SK-N-SH treated with all-trans-retinoic acid at 6 μM for 48 hours (cell line): ENCODE data around the gene MATCAP1.

Source experiments
- CSDC2 ChIP-seq: fragments of 250-450 bp; sonication (Bioruptor Pico); IDR thresholded peaks from 2 replicates; pipeline ENCODE4 v1.5.0; 2020; ENCODE audit warnings: mild to moderate bottlenecking, moderate library complexity
- ISL1 ChIP-seq: fragments of 250-450 bp; sonication (Bioruptor Pico); IDR thresholded peaks from 2 replicates; pipeline ENCODE4 v2.1.2; 2022; ENCODE audit warnings: mild to moderate bottlenecking, moderate library complexity
- RARB ChIP-seq: fragments of 250-450 bp; sonication (Bioruptor Pico); IDR thresholded peaks from 2 replicates; pipeline ENCODE4 v1.8.0; 2021; ENCODE audit warnings: mild to moderate bottlenecking, moderate library complexity
- ZFP3 ChIP-seq: fragments of 250-450 bp; sonication (Bioruptor Pico); IDR thresholded peaks from 2 replicates; pipeline ENCODE4 v1.5.0; 2020; ENCODE audit warnings: mild to moderate bottlenecking, moderate library complexity
- ZFP30 ChIP-seq: fragments of 450-650 bp; formaldehyde crosslinking; IDR thresholded peaks from 2 replicates; pipeline ENCODE4 v1.5.0; 2022; ENCODE audit warnings: mild to moderate bottlenecking, moderate library complexity
- ZNF70 ChIP-seq: fragments of 450-650 bp; formaldehyde crosslinking; IDR thresholded peaks from 2 replicates; pipeline ENCODE4 v1.5.0; 2020; ENCODE audit warnings: mild to moderate bottlenecking, moderate library complexity
- TF ChIP-seq, protein P1 (sequence below): fragments of 250-450 bp; sonication (Bioruptor Pico); IDR thresholded peaks from 2 replicates; pipeline ENCODE4 v1.8.0; 2020; ENCODE audit warnings: mild to moderate bottlenecking, moderate library complexity, borderline replicate concordance
- TF ChIP-seq, protein P2 (sequence below): fragments of 250-450 bp; sonication (Bioruptor Pico); IDR thresholded peaks from 2 replicates; pipeline ENCODE4 v1.5.1; 2020; ENCODE audit warnings: low read depth, mild to moderate bottlenecking, moderate library complexity

DNA sequence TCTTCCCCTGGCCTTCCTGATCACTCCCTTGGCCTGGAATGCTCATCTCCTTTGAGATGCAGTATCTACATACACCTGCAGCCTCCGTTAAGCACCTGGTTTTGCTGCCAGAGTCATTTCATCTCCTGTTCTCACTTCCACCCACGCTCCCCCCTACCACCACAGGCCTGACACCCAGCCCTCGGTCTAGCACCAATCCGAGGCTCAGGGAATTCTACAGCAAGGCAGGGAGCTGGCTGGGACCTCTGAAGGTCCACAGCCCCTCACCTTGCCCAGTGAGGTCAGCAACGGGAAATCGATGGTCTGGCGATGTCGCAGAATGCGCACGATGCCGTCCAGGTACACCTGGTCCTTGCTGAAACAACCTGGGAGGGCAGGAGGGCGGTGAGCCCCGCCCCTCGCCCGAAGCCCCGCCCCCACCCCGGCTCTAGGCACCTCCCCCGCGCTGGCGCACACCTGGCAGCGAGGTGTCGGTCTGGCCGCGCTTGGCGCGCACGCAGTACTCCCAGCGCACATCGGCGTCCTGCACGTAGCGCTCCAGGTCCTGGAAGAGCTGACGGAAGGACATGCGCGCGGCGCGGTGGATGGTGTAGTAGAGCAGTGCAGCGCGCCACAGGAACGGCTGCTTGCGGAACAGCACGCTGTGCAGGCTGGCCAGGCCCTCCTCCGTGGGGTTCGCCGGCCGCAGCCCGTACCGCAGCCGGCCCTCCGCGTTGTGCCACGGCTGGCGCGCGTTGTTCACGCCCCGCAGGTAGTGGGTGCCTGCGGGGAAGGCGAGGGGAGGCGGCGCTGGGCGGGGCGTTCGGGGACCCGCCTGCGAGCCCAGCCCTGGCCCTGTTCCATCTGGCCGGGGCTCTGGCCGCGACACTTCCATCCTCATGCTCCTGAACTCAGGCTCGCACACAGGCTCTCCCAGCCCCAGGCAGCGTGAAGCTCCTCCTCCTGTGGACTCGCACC, 5.7 kb downstream of the MATCAP1 start:
- TF ChIP-seq, protein P1, sequence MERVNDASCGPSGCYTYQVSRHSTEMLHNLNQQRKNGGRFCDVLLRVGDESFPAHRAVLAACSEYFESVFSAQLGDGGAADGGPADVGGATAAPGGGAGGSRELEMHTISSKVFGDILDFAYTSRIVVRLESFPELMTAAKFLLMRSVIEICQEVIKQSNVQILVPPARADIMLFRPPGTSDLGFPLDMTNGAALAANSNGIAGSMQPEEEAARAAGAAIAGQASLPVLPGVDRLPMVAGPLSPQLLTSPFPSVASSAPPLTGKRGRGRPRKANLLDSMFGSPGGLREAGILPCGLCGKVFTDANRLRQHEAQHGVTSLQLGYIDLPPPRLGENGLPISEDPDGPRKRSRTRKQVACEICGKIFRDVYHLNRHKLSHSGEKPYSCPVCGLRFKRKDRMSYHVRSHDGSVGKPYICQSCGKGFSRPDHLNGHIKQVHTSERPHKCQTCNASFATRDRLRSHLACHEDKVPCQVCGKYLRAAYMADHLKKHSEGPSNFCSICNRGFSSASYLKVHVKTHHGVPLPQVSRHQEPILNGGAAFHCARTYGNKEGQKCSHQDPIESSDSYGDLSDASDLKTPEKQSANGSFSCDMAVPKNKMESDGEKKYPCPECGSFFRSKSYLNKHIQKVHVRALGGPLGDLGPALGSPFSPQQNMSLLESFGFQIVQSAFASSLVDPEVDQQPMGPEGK: no peak
- TF ChIP-seq CSDC2 (no peak), RARB (CRISPR knock-in tag) (no peak), ISL1 (CRISPR knock-in tag) (no peak), ZFP30 (CRISPR knock-in tag) (0 out of 2 replicates have a peak, but pooled peaks have one; percentile 2), ZFP3 (CRISPR knock-in tag) (no peak), ZNF70 (CRISPR knock-in tag) (no peak)
- TF ChIP-seq, protein P2, sequence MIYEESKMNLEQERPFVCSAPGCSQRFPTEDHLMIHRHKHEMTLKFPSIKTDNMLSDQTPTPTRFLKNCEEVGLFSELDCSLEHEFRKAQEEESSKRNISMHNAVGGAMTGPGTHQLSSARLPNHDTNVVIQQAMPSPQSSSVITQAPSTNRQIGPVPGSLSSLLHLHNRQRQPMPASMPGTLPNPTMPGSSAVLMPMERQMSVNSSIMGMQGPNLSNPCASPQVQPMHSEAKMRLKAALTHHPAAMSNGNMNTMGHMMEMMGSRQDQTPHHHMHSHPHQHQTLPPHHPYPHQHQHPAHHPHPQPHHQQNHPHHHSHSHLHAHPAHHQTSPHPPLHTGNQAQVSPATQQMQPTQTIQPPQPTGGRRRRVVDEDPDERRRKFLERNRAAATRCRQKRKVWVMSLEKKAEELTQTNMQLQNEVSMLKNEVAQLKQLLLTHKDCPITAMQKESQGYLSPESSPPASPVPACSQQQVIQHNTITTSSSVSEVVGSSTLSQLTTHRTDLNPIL (CRISPR knock-in tag): no peak
